SU-DHL-6 (cell line): ENCODE results near the gene SHISA5.
"Not testable (repeated sequence)": the region's sequence is repeated elsewhere in the genome, so short reads cannot be mapped to it uniquely, and the experiment has no call there.

ENCODE experiments used
- H2AFZ ChIP-seq: fragments of 200-600 bp; sonication (generic); 2 replicates; pipeline ENCODE4 v1.6.1; 2014; ENCODE audit warnings: low read depth, mild to moderate bottlenecking, moderate library complexity, mixed read lengths, antibody characterized with exemption, low read length; ENCODE audit not compliant: severe bottlenecking
- H3F3A ChIP-seq: fragments of 200-600 bp; shearing (Covaris generic); 2 replicates; pipeline ENCODE4 v1.6.0; 2016; ENCODE audit warnings: antibody characterized with exemption, mild to moderate bottlenecking; ENCODE audit not compliant: insufficient read depth
- H3K27ac ChIP-seq: fragments of 200-600 bp; sonication (generic); 2 replicates; pipeline ENCODE4 v1.5.1; 2016; ENCODE audit warnings: low read depth, mild to moderate bottlenecking, low read length, moderate library complexity, mixed read lengths
- H3K27me3 ChIP-seq: fragments of 200-600 bp; sonication (generic), shearing (Covaris generic); 2 replicates; pipeline ENCODE4 v1.6.0; 2014; ENCODE audit warnings: mild to moderate bottlenecking, low read length
- H3K36me3 ChIP-seq: fragments of 200-600 bp; sonication (generic); 2 replicates; pipeline ENCODE4 v1.6.1; 2014; ENCODE audit warnings: mild to moderate bottlenecking, low read length, mixed read lengths
- H3K4me2 ChIP-seq: fragments of 300-600, 200-600 bp; shearing (Covaris generic), sonication (generic); 2 replicates; pipeline ENCODE4 v1.6.0; 2014; ENCODE audit warnings: low read length, low read depth, mild to moderate bottlenecking; ENCODE audit not compliant: poor library complexity, severe bottlenecking
- H3K4me3 ChIP-seq: fragments of 200-600 bp; sonication (generic); 2 replicates; pipeline ENCODE4 v1.5.1; 2014; ENCODE audit warnings: antibody characterized with exemption, low read length, mild to moderate bottlenecking, mixed read lengths; ENCODE audit not compliant: insufficient read depth, poor library complexity, severe bottlenecking
- H3K79me2 ChIP-seq: fragments of 200-600 bp; sonication (generic); 2 replicates; pipeline ENCODE4 v1.6.1; 2014; ENCODE audit warnings: mild to moderate bottlenecking, low read length, moderate library complexity; ENCODE audit not compliant: insufficient read depth
- H3K9ac ChIP-seq: fragments of 200-600 bp; sonication (generic); 2 replicates; pipeline ENCODE4 v1.7.0; 2014; ENCODE audit warnings: mild to moderate bottlenecking, low read length
- H3K9me2 ChIP-seq: fragments of 200-600 bp; sonication (generic); replicated peaks from 2 replicates; pipeline ENCODE4 v1.6.1; 2014; ENCODE audit warnings: low read length; ENCODE audit not compliant: insufficient read depth
- H3K9me3 ChIP-seq: fragments of 200-600 bp; sonication (generic); 2 replicates; pipeline ENCODE4 v1.6.1; 2014; ENCODE audit warnings: low read length, mixed read lengths; ENCODE audit not compliant: insufficient read depth
- H4K20me1 ChIP-seq: fragments of 200-600 bp; sonication (generic); 2 replicates; pipeline ENCODE4 v1.6.1; 2014; ENCODE audit warnings: low read depth, mild to moderate bottlenecking, antibody characterized with exemption, low read length, moderate library complexity, mixed read lengths
- CTCF ChIP-seq: fragments of 200-600 bp; sonication (generic); IDR thresholded peaks from one replicate; pipeline ENCODE4 v1.5.1; 2017; ENCODE audit warnings: antibody characterized with exemption, mild to moderate bottlenecking, low read length, moderate library complexity; ENCODE audit not compliant: insufficient read depth, poor library complexity, severe bottlenecking
- EZH2phosphoT487 ChIP-seq: fragments of 200-600 bp; sonication (generic), shearing (Covaris generic); conservative IDR thresholded peaks from 2 replicates; pipeline ENCODE4 v1.6.1; 2018; ENCODE audit warnings: mild to moderate bottlenecking, antibody characterized with exemption, low read length, moderate library complexity, mixed read lengths

Gene SHISA5

GRCh38 chr3:48504051-48504946 is at the start of gene SHISA5:
Gene SHISA5, minus strand, starts transcription at chr3:48504174. Its CDS starts 80 bp downstream, at chr3:48504094.
- no peak for TF ChIP-seq CTCF
- TF ChIP-seq EZH2phosphoT487 = no peak
- H3K36me3 ChIP-seq = no peaks in the 10 kb centered on the region
- H3K4me2 ChIP-seq = peak within 1 kb of the TSS; percentile 42
- H3K27me3 ChIP-seq = no peaks in the 10 kb centered on the region
- H3K9me2 ChIP-seq = no peaks in the 10 kb centered on the region
- H3F3A ChIP-seq = no peaks in the 10 kb centered on the region
- H3K9me3 ChIP-seq = no peaks in the 10 kb centered on the region
- H3K4me3 ChIP-seq = no peak within 1 kb of the TSS
- no peak within 1 kb of the TSS for H3K27ac ChIP-seq
- peak within 1 kb of the TSS; percentile 71 for H2AFZ ChIP-seq
- H3K79me2 ChIP-seq = no peaks in the 10 kb centered on the region
- H4K20me1 ChIP-seq = no peaks in the 10 kb centered on the region
- H3K9ac ChIP-seq = peak within 1 kb of the TSS; percentile 36

GRCh38 chr3:48553361-48553760 is 49.4 kb upstream of the SHISA5 start:
- Histone ChIP-seq H3K79me2 (no peaks in the 10 kb centered on the region), H3K9ac (no peak overlapping the region)

GRCh38 chr3:48552111-48552951 is 48.4 kb upstream of the SHISA5 start:
- Histone ChIP-seq H3K4me3 (no peak overlapping the region), H3F3A (0 out of 2 replicates have a peak, but pooled peaks cover 3% of the 10 kb centered on the region), H3K27ac (no peak overlapping the region), H4K20me1 (no peaks in the 10 kb centered on the region), H2AFZ (no peak overlapping the region), H3K79me2 (no peaks in the 10 kb centered on the region), H3K9me3 (no peaks in the 10 kb centered on the region), H3K9me2 (no peaks in the 10 kb centered on the region), H3K4me2 (no peak overlapping the region), H3K36me3 (no peaks in the 10 kb centered on the region), H3K27me3 (no peaks in the 10 kb centered on the region), H3K9ac (no peak overlapping the region)
- TF ChIP-seq CTCF = no peak
- TF ChIP-seq EZH2phosphoT487 = no peak

More at GRCh38 chr3:48553361-48553760, 49.4 kb upstream of the SHISA5 start:
- Histone ChIP-seq H3K9me2 (no peaks in the 10 kb centered on the region), H3K27me3 (no peaks in the 10 kb centered on the region), H3K27ac (no peak overlapping the region), H2AFZ (no peak overlapping the region), H4K20me1 (no peaks in the 10 kb centered on the region), H3F3A (peaks cover 10% of the 10 kb centered on the region; the same call in 1 of the 2 replicates), H3K4me2 (no peak overlapping the region), H3K9me3 (no peaks in the 10 kb centered on the region), H3K36me3 (no peaks in the 10 kb centered on the region), H3K4me3 (no peak overlapping the region)
- TF ChIP-seq CTCF = no peak
- TF ChIP-seq EZH2phosphoT487 = no peak

- H3K36me3 ChIP-seq, H3K9me3 ChIP-seq, H3K79me2 ChIP-seq, H3K27ac ChIP-seq, H3F3A ChIP-seq, H3K27me3 ChIP-seq, H3K9ac ChIP-seq, H3K4me2 ChIP-seq, H4K20me1 ChIP-seq, H3K4me3 ChIP-seq, H2AFZ ChIP-seq, H3K9me2 ChIP-seq: not testable (repeated sequence)
Observed at GRCh38 chr3:48551651-48552050, 47.7 kb upstream of the SHISA5 start.
